SH-SY5Y (cell line): ENCODE data around the gene CDH20.

Experiments
- GATA2 ChIP-seq: IDR thresholded peaks from 2 replicates; pipeline ENCODE4 v1.6.1; 2011; ENCODE audit warnings: mild to moderate bottlenecking, low read depth, low read length
- GATA3 ChIP-seq: IDR thresholded peaks from 2 replicates; pipeline ENCODE4 v1.6.1; 2011; ENCODE audit warnings: low read depth, mild to moderate bottlenecking, low read length, moderate library complexity

The CDH20 gene

DNA sequence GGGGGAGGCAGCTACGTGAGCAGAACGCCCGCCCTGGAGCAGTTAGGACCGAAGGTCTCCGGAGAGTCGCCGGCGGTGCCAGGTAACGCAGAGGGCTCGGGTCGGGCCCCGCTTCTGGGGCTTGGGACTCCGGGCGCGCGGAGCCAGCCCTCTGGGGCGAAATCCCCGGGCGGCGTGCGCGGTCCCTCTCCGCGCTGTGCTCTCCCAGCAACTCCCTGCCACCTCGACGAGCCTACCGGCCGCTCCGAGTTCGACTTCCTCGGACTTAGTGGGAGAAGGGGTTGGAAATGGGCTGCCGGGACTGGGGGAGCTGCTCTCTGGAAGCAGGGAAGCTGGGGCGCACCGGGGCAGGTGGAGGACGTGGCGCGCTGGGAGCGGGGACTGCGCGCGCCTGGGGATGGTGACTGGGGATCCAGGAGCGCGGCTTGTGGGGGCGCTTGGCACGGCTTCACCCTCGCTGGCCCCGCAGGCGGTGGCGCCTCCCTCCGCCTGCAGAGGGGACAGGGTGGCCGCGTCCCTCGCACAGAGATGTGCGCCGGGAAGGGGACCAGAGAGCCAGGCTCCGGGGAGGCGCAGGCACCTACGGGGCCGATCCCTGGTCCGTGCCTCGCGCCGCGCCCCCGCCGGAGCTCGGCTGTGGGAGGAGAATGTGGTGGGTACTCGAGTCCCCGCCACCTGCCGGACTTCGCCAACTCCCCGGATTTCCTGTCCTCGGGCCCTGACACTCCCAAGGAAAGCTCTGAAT, 688 bp downstream of the CDH20 start:
- TF ChIP-seq GATA3 (no peak), GATA2 (no peak)

DNA sequence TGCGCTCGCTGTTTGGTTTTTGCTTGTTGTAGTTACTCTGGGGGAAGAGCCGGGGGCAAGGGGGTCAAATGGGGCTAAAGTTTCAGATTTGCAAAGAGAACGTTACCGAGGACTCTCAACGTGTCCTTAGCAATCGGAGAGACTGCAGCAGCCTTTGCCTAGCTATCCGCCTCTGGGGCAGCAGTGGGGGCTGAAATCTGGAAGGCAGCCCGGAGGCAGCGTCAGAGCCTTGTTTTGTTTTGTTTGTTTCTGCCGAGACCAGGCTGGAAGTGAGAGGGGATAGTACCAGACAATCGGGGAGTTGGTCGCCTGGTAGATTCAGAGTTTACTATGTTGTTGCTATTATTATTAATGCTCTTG, 1.2 kb downstream of the CDH20 start:
- no peak for TF ChIP-seq GATA2
- TF ChIP-seq GATA3 = no peak

DNA sequence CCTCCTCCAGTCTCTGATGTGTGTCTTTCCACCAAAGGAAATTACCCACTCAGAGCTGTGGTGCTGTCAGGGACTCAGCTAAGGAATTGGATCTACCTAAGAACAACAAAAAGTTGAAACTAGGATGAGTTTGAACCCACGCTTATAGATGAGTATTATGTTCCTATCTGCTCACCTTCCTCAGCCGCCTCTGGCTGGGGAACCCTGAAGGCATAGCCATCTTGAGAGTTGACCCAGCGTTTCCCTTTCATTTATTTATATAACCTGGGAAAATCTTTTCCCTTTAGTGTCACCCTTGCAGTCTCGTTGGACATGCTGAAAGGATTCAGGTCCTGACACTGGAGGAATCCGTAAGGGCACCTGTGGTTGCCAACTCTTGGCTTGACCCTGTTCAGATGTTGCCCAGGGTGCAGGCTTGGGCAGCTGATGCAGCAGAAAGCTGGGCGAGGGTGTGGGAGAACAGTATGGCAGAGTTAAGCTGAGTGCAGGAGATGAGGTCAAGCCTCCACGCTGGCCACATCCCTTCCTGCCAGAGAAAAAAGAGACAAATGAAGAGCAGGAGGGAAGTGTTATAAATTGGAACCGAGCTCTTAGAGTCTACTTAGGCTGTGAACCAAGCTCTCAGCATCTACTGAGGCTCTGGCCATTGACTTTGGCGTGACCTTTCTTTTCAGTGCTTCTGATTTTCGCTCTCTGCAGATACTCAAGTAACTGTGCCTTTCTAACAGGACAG, 1.9 kb downstream of the CDH20 start:
- TF ChIP-seq GATA3 = no peak
- no peak for TF ChIP-seq GATA2

DNA sequence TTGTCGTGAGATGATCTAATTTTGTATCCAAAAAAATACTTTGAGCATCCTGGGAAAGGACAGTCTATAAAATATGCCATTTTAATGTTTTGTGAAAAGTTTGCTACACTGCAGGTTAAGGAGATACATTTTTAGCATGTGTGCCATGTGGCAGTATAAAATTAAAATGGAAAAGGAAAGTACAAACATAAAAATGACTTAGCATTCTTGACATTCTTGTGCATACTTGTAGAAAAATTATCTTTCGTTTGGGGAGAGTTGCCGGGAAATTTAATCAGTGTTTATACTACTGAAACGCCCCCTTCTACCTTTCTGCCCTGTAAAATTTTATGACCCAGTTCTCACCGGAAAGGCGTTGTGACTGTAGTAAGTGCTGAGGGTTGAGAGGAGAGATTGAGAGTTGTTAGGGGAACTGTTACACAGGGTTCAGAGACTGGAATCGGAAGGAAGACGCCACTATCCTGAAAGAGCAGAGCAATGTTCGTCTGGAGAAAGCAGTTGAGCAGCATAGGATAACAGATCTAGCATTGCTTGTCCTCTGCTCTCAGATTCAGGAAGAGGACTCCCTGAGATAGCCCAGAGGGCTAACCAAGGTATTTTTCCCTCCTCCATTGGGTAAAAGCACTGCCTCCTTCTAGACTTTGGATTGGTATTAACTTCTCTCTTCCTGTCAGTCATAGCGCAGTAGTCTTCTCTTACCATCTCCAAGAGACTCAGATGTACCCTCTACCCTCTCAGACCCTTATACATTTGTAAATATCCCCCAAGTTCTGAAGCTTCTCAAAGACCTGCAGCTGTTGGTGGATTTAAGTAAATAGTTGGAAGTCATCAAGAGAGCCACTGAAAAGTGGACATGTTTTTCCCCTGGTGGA, 2.7 kb downstream of the CDH20 start:
- TF ChIP-seq GATA2 (no peak), GATA3 (no peak)

DNA sequence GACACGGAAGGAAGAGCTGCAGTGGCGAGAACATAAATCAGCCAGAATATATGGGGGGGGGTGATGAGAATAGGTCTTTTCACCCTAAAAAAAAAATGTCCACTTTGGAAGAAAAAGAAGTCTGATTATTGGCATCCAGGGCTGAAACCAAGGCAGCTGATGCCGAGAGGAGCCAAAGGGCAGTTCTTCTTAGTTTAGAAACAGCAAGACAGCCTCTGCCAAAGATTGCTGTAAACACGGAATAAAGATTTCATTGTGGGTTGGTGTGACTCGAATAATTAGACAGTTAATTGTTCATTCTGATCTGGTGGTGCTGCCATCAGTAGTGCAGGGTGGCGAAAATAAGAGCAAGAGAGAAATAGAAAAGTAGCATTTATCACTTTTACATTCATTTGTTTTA, 3.5 kb downstream of the CDH20 start:
- TF ChIP-seq GATA3 (no peak), GATA2 (no peak)

DNA sequence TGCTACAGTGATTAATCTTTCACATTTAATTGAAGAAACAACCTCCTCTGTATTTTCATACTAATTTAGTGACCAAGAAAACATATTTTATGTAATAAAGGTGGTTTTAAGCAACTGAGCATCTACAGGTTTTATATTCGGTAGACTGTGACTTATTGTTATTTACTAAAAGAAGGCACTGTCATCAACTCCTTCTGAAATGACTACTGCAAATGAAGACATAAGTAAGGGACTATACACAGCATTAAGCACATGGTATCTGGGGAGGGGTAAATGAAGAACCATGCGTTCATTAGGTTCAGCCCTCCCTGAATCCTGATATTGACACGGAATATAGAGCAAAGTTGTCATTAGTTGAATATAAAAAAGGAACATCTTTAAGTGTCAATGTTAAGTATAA, 4.3 kb downstream of the CDH20 start:
- TF ChIP-seq GATA3 (no peak), GATA2 (no peak)

DNA sequence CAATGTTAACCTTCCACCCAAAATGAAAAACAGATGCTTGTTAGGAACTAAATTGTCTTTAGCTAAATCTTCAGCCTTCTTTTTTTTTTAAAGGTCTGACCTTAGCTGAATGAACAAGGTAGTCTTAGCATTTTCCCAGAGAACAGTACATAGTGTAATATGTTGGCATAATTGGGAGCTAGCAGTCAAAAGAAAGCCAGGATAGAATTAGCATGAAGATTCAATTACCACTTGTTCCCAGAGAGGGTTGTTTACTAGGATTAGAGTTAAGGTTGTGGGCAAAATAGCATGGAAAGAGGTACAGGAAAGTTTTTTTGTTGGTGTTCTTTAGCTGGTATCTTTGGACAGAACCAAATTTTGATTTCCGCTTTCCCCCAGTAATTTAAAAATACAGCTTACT, 6.9 kb downstream of the CDH20 start:
- TF ChIP-seq GATA3 (no peak), GATA2 (no peak)

DNA sequence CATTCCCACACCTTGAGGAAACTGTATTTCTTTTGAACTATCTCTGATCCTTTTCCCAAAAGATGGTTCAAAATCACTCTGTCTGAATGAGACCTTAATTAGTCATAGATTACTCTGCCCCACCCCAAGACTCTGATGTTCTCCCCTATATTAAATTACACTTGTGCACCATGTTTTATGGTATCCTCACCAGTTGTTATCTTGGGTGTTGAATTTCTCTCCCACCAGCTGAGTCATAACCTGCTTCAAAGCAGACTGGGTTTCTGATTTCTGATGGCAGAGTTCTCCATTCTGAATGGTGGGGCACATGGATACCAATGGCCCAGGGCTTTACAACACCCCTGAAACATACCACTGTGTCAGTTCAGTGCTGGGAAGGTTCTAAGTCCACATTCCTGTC, 15.0 kb downstream of the CDH20 start:
- TF ChIP-seq GATA3 (no peak), GATA2 (no peak)

DNA sequence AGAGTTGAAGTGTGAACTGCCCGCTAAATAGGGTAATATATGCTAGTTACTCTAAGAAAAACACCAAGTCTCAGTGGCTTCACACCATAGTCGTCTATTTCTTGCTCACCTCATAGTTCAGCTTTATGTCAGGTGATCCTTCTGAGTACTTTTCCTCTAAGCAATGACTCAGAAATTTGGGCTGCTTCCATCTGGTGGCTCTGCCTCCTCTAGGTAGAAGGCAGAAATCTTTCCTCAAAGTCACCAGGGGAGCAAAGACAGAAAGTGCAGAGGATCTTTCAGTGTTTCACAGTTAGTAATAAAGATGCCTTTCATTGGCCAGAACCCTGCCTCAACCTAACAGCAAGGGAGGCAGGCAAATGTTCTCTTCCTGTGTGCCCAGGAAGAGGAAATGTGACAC, 17.3 kb downstream of the CDH20 start:
- TF ChIP-seq GATA2 = no peak
- TF ChIP-seq GATA3 = no peak

DNA sequence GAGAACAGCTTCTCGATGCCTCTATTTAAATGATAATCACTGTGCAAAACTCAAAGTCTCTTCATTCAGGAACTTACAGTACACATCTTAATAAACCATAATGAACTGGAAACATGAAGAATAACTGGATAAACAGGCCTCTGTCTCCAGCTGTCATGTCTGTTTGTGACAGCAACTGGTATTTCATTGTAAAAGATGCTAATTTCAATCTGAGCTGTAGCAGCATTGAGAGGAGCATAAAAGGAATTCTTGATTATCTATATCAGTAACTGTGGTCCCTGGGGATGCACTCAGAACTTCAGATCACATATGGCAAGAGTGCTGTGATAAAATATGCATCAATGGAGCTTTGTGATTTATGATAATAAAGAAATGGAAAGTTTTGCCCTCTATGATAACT, 18.8 kb downstream of the CDH20 start:
- TF ChIP-seq GATA3 (no peak), GATA2 (no peak)

DNA sequence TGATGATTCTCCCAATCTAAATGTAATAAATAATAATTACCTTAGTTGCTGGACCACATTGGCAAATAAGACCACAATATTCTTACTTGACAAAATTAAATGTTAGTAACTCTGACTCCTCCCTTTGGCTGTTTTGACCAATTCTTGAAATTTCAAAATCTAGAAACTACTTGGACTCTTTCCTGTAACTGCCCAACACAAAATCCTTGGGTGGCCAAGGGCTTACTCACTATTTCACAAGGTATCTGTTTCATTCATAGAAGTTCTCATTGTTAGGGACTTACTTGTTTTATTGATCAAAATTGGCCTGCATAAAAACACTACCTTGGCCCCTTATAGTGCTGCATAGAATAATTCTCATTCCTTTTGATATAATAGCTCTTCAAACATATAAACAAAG, 19.4 kb downstream of the CDH20 start:
- TF ChIP-seq GATA2 (no peak), GATA3 (no peak)

DNA sequence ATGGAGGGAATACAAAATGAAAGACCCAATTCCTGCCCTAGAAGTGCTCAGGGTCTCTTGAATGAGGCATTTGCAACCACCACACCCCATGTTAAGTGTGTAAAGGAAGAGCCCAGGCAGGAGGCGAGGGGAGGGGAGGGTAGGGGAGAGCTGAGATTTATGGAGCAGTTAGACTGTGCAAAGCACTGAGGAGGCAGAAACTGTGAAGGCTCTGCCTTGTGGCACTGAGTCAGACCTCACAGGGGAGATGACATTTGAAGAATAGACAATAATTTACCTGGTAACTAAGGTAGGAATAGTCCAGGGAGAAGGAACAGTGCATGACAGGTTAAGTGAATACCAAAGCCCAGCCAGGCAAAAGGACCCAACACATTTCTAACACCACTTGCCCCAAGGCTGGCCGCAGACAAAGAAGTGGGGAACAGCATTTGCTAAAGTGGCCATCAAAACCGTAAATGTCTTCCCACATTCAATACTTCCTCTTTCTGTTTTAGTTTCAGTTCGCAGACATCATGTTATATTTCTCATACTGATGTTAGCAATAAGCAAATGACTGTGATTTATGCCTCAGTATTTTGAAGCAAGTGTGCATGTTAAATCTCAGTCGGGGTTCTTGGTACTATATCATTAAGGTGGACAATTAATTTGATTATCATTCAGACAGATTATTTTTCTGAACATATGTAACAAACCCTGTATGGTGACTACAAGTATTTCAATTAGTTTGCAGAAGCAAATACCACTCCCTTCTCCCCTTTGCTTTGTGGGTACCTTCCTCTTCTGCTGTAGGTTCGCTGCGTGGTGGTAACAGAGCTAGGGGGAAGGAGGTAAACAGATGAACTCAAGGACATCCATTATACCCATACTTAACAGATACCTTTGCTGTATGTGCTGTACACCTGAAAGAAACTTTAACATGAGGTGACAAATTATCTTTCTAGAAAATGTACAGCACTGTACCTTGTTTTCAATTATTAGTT, 27.5 kb downstream of the CDH20 start:
- TF ChIP-seq GATA3 = no peak

DNA sequence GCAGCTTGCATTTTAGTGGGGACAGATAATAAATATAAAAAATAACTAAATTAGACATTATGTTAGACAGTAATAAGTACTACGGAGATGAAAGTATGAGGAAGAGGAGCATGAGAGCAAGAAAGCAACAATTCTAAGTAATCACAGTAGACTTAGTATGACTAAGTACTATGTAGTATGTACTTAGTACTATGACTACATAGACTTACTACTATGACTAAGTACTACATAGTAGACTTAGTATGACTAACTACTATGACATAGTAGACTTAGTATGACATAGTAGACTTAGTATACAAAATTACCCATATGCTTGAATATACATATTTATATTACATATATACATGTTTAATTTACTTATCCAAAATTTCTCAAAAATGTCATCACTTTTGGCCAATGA, 29.3 kb downstream of the CDH20 start:
- TF ChIP-seq GATA2 (no peak), GATA3 (no peak)

DNA sequence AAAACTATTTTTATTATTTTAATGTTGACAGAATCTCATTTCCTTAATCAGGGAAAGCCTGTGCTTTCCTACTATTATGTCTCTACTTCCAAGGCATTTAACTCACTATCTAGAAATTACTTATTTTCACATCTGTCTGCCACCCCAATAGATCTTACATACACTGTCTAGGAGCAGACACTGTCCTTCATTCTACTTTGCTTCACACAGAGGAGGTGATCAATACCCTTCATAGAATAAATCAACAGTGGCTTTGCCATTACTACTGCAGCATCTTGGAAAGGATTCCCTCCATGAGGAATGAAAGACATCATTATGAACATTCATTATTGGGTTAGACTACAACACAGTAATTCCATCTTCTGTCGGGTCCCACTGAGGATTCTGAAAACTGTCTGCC, 31.7 kb downstream of the CDH20 start:
- TF ChIP-seq GATA3 (no peak), GATA2 (no peak)
